Measurements from ENCODE around the gene PLEKHM1. TPM values are rescaled to one million over a fixed set of nuclear protein-coding genes. Genes with fewer than 3 reads are reported as not detected.

Gene PLEKHM1
- total and polyA plus RNA-seq, 4 experiments from 2014 or later, result 6.8 to 92.5 (median 50.9) TPM

- H3K27ac Mint-ChIP-seq, result peak overlapping the region in 1 of 7 donors; percentile 73
- peaks cover 33 to 79% of the 10 kb centered on the region in 2 donors for H3K36me3 Mint-ChIP-seq
- no peak overlapping the region for H3K4me3 Mint-ChIP-seq
- intact Hi-C loops (cut with micrococcal nuclease), result no loop called here
- Histone ChIP-seq H3K4me3 (ENCODE audit: low read length in 2 of 2) (no peak overlapping the region), H3K27ac (ENCODE audit: low read depth, low read length) (no peak overlapping the region), H3K36me3 (ENCODE audit: insufficient read depth, low read length) (peaks cover 57% of the 10 kb centered on the region), H3K9me3 (ENCODE audit: control insufficient read depth in 1 of 2, low read length in 2 of 2) (no peaks in the 10 kb centered on the region), H3K27me3 (ENCODE audit: insufficient read depth, low read length) (no peaks in the 10 kb centered on the region), H3K4me1 (ENCODE audit: insufficient read depth, low read length) (peaks cover 29% of the 10 kb centered on the region)
- H3K27me3 Mint-ChIP-seq, result no peaks in the 10 kb centered on the region
- H3K9me3 Mint-ChIP-seq, result no peaks in the 10 kb centered on the region
- peaks cover 20 to 31% (median 22%) of the 10 kb centered on the region in 4 donors for H3K4me1 Mint-ChIP-seq
- CTCF ChIA-PET (ENCODE audit: partially characterized antibody), result interaction anchor here (1.0 kb wide), 1 partner anchor 9 kb away, joined by 3 read pairs; no protein-coding TSS in a partner anchor
- POLR2A ChIA-PET (ENCODE audit: partially characterized antibody), result no interaction called here
- no peak for DNase-seq
These were observed 86.5 kb downstream of the PLEKHM1 start for GRCh38 chr17:45403906-45404490.

- Mint-ChIP-seq H3K27me3 (no peaks in the 10 kb centered on the region), H3K27ac (peak overlapping the region in 1 of 7 donors; percentile 43), H3K4me1 (peaks cover 10 to 20% (median 11%) of the 10 kb centered on the region in 4 donors), H3K4me3 (no peak overlapping the region), H3K36me3 (peaks cover 40 to 78% of the 10 kb centered on the region in 2 donors), H3K9me3 (no peaks in the 10 kb centered on the region)
- ChIA-PET POLR2A (ENCODE audit: partially characterized antibody) (no interaction called here), CTCF (ENCODE audit: partially characterized antibody) (no interaction called here)
- Histone ChIP-seq H3K27ac (ENCODE audit: low read depth, low read length) (no peak overlapping the region), H3K9me3 (ENCODE audit: control insufficient read depth in 1 of 2, low read length in 2 of 2) (no peaks in the 10 kb centered on the region), H3K27me3 (ENCODE audit: insufficient read depth, low read length) (no peaks in the 10 kb centered on the region), H3K4me1 (ENCODE audit: insufficient read depth, low read length) (peaks cover 19% of the 10 kb centered on the region), H3K36me3 (ENCODE audit: insufficient read depth, low read length) (peaks cover 64% of the 10 kb centered on the region), H3K4me3 (ENCODE audit: low read length in 2 of 2) (no peak overlapping the region)
- DNase-seq, result no peak
- intact Hi-C loops (cut with micrococcal nuclease), result no loop called here
These were observed 87.6 kb downstream of the PLEKHM1 start for GRCh38 chr17:45402916-45403315.

- Histone ChIP-seq H3K4me1 (ENCODE audit: insufficient read depth, low read length) (no peaks in the 10 kb centered on the region), H3K36me3 (ENCODE audit: insufficient read depth, low read length) (peaks cover 79% of the 10 kb centered on the region), H3K27me3 (ENCODE audit: insufficient read depth, low read length) (no peaks in the 10 kb centered on the region), H3K9me3 (ENCODE audit: control insufficient read depth in 1 of 2, low read length in 2 of 2) (no peaks in the 10 kb centered on the region), H3K4me3 (ENCODE audit: low read length in 2 of 2) (no peak overlapping the region), H3K27ac (ENCODE audit: low read depth, low read length) (no peak overlapping the region)
- peak overlapping the region in 3 of 7 donors; percentile 19 to 41 (median 36) for H3K27ac Mint-ChIP-seq
- H3K4me3 Mint-ChIP-seq, result no peak overlapping the region
- no peaks in the 10 kb centered on the region for H3K27me3 Mint-ChIP-seq
- POLR2A ChIA-PET (ENCODE audit: partially characterized antibody), result no interaction called here
- DNase-seq, result no peak
- CTCF ChIA-PET (ENCODE audit: partially characterized antibody), result interaction anchor here (1.0 to 2.2 kb wide), 2 partner anchors 13 to 28 kb away, joined by 3 to 5 read pairs; no protein-coding TSS in a partner anchor
- intact Hi-C loops (cut with micrococcal nuclease), result no loop called here
- H3K4me1 Mint-ChIP-seq, result peaks cover 0 to 5% (median 1%) of the 10 kb centered on the region in 4 donors
- no peaks in the 10 kb centered on the region for H3K9me3 Mint-ChIP-seq
- peaks cover 38 to 79% of the 10 kb centered on the region in 2 donors for H3K36me3 Mint-ChIP-seq
These were observed 91.7 kb downstream of the PLEKHM1 start for GRCh38 chr17:45398800-45399199.

GRCh38 chr17:45397796-45398195 lies 92.7 kb downstream of the PLEKHM1 start:
- Histone ChIP-seq H3K36me3 (ENCODE audit: insufficient read depth, low read length) (peaks cover 69% of the 10 kb centered on the region), H3K27ac (ENCODE audit: low read depth, low read length) (no peak overlapping the region), H3K9me3 (ENCODE audit: control insufficient read depth in 1 of 2, low read length in 2 of 2) (no peaks in the 10 kb centered on the region), H3K4me3 (ENCODE audit: low read length in 2 of 2) (no peak overlapping the region), H3K4me1 (ENCODE audit: insufficient read depth, low read length) (no peaks in the 10 kb centered on the region), H3K27me3 (ENCODE audit: insufficient read depth, low read length) (no peaks in the 10 kb centered on the region)
- intact Hi-C loops (cut with micrococcal nuclease), result no loop called here
- CTCF ChIA-PET (ENCODE audit: partially characterized antibody), result interaction anchor here (0.6 to 2.2 kb wide), 5 partner anchors 12 to 121 kb away, joined by 3 to 8 read pairs (median 4); no protein-coding TSS in a partner anchor
- H3K4me3 Mint-ChIP-seq, result no peak overlapping the region
- no peaks in the 10 kb centered on the region for H3K9me3 Mint-ChIP-seq
- peaks cover 0 to 8% (median 1%) of the 10 kb centered on the region in 4 donors for H3K4me1 Mint-ChIP-seq
- POLR2A ChIA-PET (ENCODE audit: partially characterized antibody), result interaction anchor here (1.8 to 6.4 kb wide), 2 partner anchors 9 to 11 kb away, joined by 5 to 29 read pairs; no protein-coding TSS in a partner anchor
- no peak for DNase-seq
- peak overlapping the region in 1 of 7 donors; percentile 91 for H3K27ac Mint-ChIP-seq
- no peaks in the 10 kb centered on the region for H3K27me3 Mint-ChIP-seq
- H3K36me3 Mint-ChIP-seq, result peaks cover 36 to 76% of the 10 kb centered on the region in 2 donors

- POLR2A ChIA-PET (ENCODE audit: partially characterized antibody), result interaction anchor here (1.4 to 6.4 kb wide), 3 partner anchors 10 to 16 kb away, joined by 3 to 29 read pairs (median 5); no protein-coding TSS in a partner anchor
- Mint-ChIP-seq H3K27me3 (no peaks in the 10 kb centered on the region), H3K36me3 (peaks cover 32 to 65% of the 10 kb centered on the region in 2 donors), H3K4me1 (peaks cover 0 to 5% (median 1%) of the 10 kb centered on the region in 4 donors), H3K9me3 (no peaks in the 10 kb centered on the region), H3K27ac (no peak overlapping the region), H3K4me3 (no peak overlapping the region)
- H3K9me3 ChIP-seq (ENCODE audit: control insufficient read depth in 1 of 2, low read length in 2 of 2), result no peaks in the 10 kb centered on the region
- peaks cover 58% of the 10 kb centered on the region for H3K36me3 ChIP-seq (ENCODE audit: insufficient read depth, low read length)
- H3K27me3 ChIP-seq (ENCODE audit: insufficient read depth, low read length), result no peaks in the 10 kb centered on the region
- DNase-seq, result no peak
- intact Hi-C loops (cut with micrococcal nuclease), result no loop called here
- H3K27ac ChIP-seq (ENCODE audit: low read depth, low read length), result no peak overlapping the region
- H3K4me1 ChIP-seq (ENCODE audit: insufficient read depth, low read length), result no peaks in the 10 kb centered on the region
- no peak overlapping the region for H3K4me3 ChIP-seq (ENCODE audit: low read length in 2 of 2)
- CTCF ChIA-PET (ENCODE audit: partially characterized antibody), result interaction anchor here (0.6 to 1.2 kb wide), 4 partner anchors 11 to 178 kb away, joined by 3 to 8 read pairs (median 4); no protein-coding TSS in a partner anchor
These were observed 93.9 kb downstream of the PLEKHM1 start for GRCh38 chr17:45396496-45397205.

GRCh38 chr17:45395569-45396415 lies 94.7 kb downstream of the PLEKHM1 start:
- Histone ChIP-seq H3K36me3 (ENCODE audit: insufficient read depth, low read length) (peaks cover 49% of the 10 kb centered on the region), H3K27me3 (ENCODE audit: insufficient read depth, low read length) (no peaks in the 10 kb centered on the region), H3K4me1 (ENCODE audit: insufficient read depth, low read length) (no peaks in the 10 kb centered on the region), H3K4me3 (ENCODE audit: low read length in 2 of 2) (no peak overlapping the region), H3K27ac (ENCODE audit: low read depth, low read length) (no peak overlapping the region), H3K9me3 (ENCODE audit: control insufficient read depth in 1 of 2, low read length in 2 of 2) (no peaks in the 10 kb centered on the region)
- H3K9me3 Mint-ChIP-seq, result no peaks in the 10 kb centered on the region
- H3K36me3 Mint-ChIP-seq, result peaks cover 27 to 58% of the 10 kb centered on the region in 2 donors
- no peak overlapping the region for H3K27ac Mint-ChIP-seq
- ChIA-PET CTCF (ENCODE audit: partially characterized antibody) (interaction anchor here (0.6 to 4.6 kb wide), 12 partner anchors 8 to 177 kb away, joined by 3 to 24 read pairs (median 4); no protein-coding TSS in a partner anchor), POLR2A (ENCODE audit: partially characterized antibody) (interaction anchor here (1.4 to 6.4 kb wide), 2 partner anchors 13 to 17 kb away, joined by 3 to 29 read pairs; no protein-coding TSS in a partner anchor)
- intact Hi-C loops (cut with micrococcal nuclease), result loop anchor here (1.0 kb wide), 1 partner anchor 33 kb away; no protein-coding TSS in a partner anchor
- DNase-seq, result no peak
- no peak overlapping the region for H3K4me3 Mint-ChIP-seq
- no peaks in the 10 kb centered on the region for H3K27me3 Mint-ChIP-seq
- H3K4me1 Mint-ChIP-seq, result peaks cover 0 to 5% (median 1%) of the 10 kb centered on the region in 4 donors
